Fibroblast of lung (primary cell): ENCODE data around the gene SCUBE3. TPM values are rescaled to one million over a fixed set of nuclear protein-coding genes. Genes with fewer than 3 reads are reported as not detected.

Source experiments
- DNase-seq, 2 donors: peaks; one replicate each; pipeline versions ENCODE4 v3.0.0 to v3.0.0-alpha.2; 2010; ENCODE audit warnings: low read depth in 2 of 2
- H2AFZ ChIP-seq: 2 replicates; pipeline ENCODE4 v1.5.1; 2012; ENCODE audit warnings: low read length, control low read depth, inconsistent platforms
- H3K27ac ChIP-seq: 2 replicates; pipeline ENCODE4 v1.5.1; 2011; ENCODE audit warnings: low read length, control low read depth; ENCODE audit not compliant: insufficient read depth
- H3K27me3 ChIP-seq: 2 replicates; pipeline ENCODE4 v1.5.1; 2011; ENCODE audit warnings: mild to moderate bottlenecking, low read length; ENCODE audit not compliant: control insufficient read depth, insufficient read depth
- H3K36me3 ChIP-seq: 2 replicates; pipeline ENCODE4 v1.5.1; 2011; ENCODE audit warnings: low read length; ENCODE audit not compliant: control insufficient read depth, insufficient read depth
- H3K4me1 ChIP-seq: 2 replicates; pipeline ENCODE4 v1.5.1; 2011; ENCODE audit warnings: low read length; ENCODE audit not compliant: control insufficient read depth, insufficient read depth; ENCODE audit errors: extremely low read depth
- H3K4me2 ChIP-seq: 2 replicates; pipeline ENCODE4 v1.5.1; 2011; ENCODE audit warnings: low read length, control low read depth; ENCODE audit not compliant: insufficient read depth; ENCODE audit errors: extremely low read depth
- H3K4me3 ChIP-seq, 4 experiments: fragments of 200-600 bp in 1 of 4; sonication (generic) in 1 of 4; replicated peaks in 1 of 4; 2 replicates each; pipeline ENCODE4 v1.5.1; 2011 to 2016; ENCODE audit warnings: low read length in 4 of 4, low read depth in 3 of 4, mild to moderate bottlenecking in 3 of 4, control low read depth in 2 of 4, inconsistent platforms in 1 of 4, mixed read lengths in 1 of 4; ENCODE audit not compliant: insufficient read depth in 1 of 4; ENCODE audit errors: control extremely low read depth in 1 of 4
- H3K79me2 ChIP-seq: 2 replicates; pipeline ENCODE4 v1.5.1; 2012; ENCODE audit warnings: mild to moderate bottlenecking, low read length, inconsistent platforms; ENCODE audit not compliant: control insufficient read depth, insufficient read depth
- H3K9ac ChIP-seq: 2 replicates; pipeline ENCODE4 v1.5.1; 2011; ENCODE audit warnings: mild to moderate bottlenecking, low read length, control low read depth; ENCODE audit not compliant: insufficient read depth
- H3K9me3 ChIP-seq: 2 replicates; pipeline ENCODE4 v1.5.1; 2012; ENCODE audit warnings: low read depth, low read length; ENCODE audit not compliant: control insufficient read depth, insufficient read depth
- H4K20me1 ChIP-seq: 2 replicates; pipeline ENCODE4 v1.5.1; 2011; ENCODE audit warnings: low read length; ENCODE audit not compliant: control insufficient read depth, insufficient read depth; ENCODE audit errors: extremely low read depth
- EZH2 ChIP-seq: IDR thresholded peaks from 2 replicates; pipeline ENCODE4 v1.5.1; 2012; ENCODE audit warnings: low read length, control low read depth, mild to moderate bottlenecking; ENCODE audit errors: missing control alignments
- polyA plus RNA-seq, 2 donors: library from polyadenylated mRNA; depleted of rRNA in 1 of 2; stranded (reverse) in 1 of 2; unstranded in 1 of 2; fragments of >200 nt; gene quantifications; 2 replicates each; pipeline ENCODE4 v1.2.1, GENCODE V29; 2011 to 2012; ENCODE audit warnings: missing spikeins in 1 of 2
- total RNA-seq: library from RNA; depleted of rRNA; stranded (reverse); fragments of >200 nt; gene quantifications from 2 replicates; pipeline ENCODE4 v1.2.1, GENCODE V29; 2014
- TF ChIP-seq, protein P1 (sequence below), 2 donors: IDR thresholded peaks in 1 of 2; conservative IDR thresholded peaks in 1 of 2; 1 replicate in 1 of 2; 2 replicates in 1 of 2; pipeline ENCODE4 v1.5.1; 2011 to 2012; ENCODE audit warnings: low read length in 2 of 2, control low read depth in 1 of 2, inconsistent platforms in 1 of 2, low read depth in 1 of 2, mild to moderate bottlenecking in 1 of 2

Gene SCUBE3
- total and polyA plus RNA-seq, 2 donors (not counting 1 experiment from before 2014, with no cell fraction given): under 0.01 to 1.2 TPM

DNA sequence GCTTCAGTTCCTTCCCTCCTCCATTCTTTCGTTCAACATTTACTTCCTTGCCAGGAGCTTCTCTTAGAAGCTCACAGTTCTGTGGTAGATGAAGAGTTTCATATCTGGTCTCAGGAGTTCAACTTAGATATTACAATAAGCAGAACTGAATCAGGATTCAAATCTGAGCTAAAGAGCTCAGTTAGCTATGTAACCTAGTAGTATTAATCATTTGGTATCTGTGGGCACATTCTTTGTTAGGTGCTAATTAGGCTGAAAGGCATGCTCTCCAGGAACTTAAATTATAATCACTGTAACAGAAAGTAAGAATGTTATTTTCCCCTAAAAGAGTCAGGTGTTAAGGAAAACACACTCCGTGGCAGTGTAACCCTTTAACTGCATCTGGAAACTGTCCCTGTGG is 54.1 kb downstream of the SCUBE3 start:
- H3K27me3 ChIP-seq: no peaks in the 10 kb centered on the region
- TF ChIP-seq EZH2: no peak
- TF ChIP-seq, protein P1, sequence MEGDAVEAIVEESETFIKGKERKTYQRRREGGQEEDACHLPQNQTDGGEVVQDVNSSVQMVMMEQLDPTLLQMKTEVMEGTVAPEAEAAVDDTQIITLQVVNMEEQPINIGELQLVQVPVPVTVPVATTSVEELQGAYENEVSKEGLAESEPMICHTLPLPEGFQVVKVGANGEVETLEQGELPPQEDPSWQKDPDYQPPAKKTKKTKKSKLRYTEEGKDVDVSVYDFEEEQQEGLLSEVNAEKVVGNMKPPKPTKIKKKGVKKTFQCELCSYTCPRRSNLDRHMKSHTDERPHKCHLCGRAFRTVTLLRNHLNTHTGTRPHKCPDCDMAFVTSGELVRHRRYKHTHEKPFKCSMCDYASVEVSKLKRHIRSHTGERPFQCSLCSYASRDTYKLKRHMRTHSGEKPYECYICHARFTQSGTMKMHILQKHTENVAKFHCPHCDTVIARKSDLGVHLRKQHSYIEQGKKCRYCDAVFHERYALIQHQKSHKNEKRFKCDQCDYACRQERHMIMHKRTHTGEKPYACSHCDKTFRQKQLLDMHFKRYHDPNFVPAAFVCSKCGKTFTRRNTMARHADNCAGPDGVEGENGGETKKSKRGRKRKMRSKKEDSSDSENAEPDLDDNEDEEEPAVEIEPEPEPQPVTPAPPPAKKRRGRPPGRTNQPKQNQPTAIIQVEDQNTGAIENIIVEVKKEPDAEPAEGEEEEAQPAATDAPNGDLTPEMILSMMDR (conservative IDR thresholded peaks at IDR 0.05 in 1 of 2, IDR thresholded peaks at IDR 0.05 in 1 of 2; ENCODE audit: low read depth in 1 of 2, low read length in 2 of 2): no peak
- no peaks in the 10 kb centered on the region for H3K36me3 ChIP-seq
- no peak overlapping the region for H3K9ac ChIP-seq
- H3K4me3 ChIP-seq: no peak overlapping the region
- no peaks in the 10 kb centered on the region for H3K79me2 ChIP-seq
- H3K27ac ChIP-seq: no peak overlapping the region
- H2AFZ ChIP-seq: no peak overlapping the region
- H3K4me2 ChIP-seq: no peak overlapping the region
- H3K4me1 ChIP-seq: no peaks in the 10 kb centered on the region
- H3K9me3 ChIP-seq: no peaks in the 10 kb centered on the region
- DNase-seq: no peak
- H4K20me1 ChIP-seq: no peaks in the 10 kb centered on the region

DNA sequence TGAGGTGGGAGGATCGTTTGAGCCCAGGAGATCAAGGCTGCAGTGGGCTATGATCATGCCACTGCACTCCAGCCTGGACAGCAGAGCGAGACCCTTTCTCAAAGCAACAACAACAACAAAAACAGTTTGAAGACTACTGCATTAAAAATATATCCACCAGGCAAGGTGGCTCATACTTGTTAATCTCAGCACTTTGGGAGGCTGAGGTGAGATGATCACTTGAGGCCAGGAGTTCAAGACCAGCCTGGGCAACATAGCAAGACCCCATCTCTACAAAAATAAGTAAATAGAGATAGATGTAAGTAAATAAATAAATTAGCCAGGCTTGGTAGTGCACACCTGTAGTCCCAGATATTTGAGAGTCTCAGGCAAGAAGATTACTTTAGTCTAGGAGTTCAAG is 58.2 kb downstream of the SCUBE3 start:
- H3K9ac ChIP-seq: no peak overlapping the region
- no peak overlapping the region for H2AFZ ChIP-seq
- no peaks in the 10 kb centered on the region for H3K27me3 ChIP-seq
- no peaks in the 10 kb centered on the region for H3K36me3 ChIP-seq
- no peaks in the 10 kb centered on the region for H4K20me1 ChIP-seq
- no peak overlapping the region for H3K4me3 ChIP-seq
- DNase-seq: no peak
- no peaks in the 10 kb centered on the region for H3K79me2 ChIP-seq
- H3K4me1 ChIP-seq: peaks cover 8% of the 10 kb centered on the region
- TF ChIP-seq EZH2: no peak
- TF ChIP-seq, protein P1 (conservative IDR thresholded peaks at IDR 0.05 in 1 of 2, IDR thresholded peaks at IDR 0.05 in 1 of 2; ENCODE audit: low read depth in 1 of 2, low read length in 2 of 2): no peak
- H3K4me2 ChIP-seq: no peak overlapping the region
- H3K9me3 ChIP-seq: no peaks in the 10 kb centered on the region
- H3K27ac ChIP-seq: no peak overlapping the region

DNA sequence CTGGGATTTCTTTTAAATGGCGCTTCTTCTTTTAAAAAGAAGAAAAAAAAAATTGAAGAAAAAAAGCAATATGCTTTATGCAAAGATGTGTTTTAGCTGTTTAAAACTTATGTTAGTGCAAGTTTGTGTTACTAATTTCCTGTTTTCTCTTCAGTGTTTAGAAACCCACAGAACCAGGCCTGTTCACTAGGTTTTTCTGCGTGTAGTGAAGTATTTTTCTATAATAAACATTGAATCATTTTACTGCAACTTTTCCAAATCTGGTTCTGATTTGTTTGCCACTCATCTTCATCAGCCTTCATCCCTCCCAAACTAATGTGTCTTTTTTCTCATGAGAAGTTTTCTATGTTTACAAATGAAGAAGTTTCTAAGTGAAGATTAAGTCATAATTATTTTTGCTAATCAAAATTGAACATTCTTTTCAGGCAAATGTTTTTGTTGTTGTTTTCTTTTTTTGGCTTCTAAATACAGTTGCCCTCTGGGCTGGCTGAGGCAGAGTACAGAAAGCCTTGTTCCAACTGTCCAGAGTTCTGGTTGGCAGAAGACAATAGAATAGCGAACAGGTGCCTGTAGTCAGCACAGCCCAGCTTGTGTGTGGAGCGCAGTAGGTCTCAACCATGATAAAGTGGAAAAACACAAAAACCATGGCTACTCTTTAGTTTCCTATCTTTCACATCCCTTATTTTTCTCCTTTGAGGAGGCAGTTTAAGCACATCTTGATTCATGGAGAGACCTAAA is 60.2 kb downstream of the SCUBE3 start:
- H3K79me2 ChIP-seq: no peaks in the 10 kb centered on the region
- peaks cover 8% of the 10 kb centered on the region for H3K4me1 ChIP-seq
- H3K27ac ChIP-seq: peak overlapping the region; percentile 45
- no peak overlapping the region for H2AFZ ChIP-seq
- no peak for TF ChIP-seq EZH2
- TF ChIP-seq, protein P1 (conservative IDR thresholded peaks at IDR 0.05 in 1 of 2, IDR thresholded peaks at IDR 0.05 in 1 of 2; ENCODE audit: low read depth in 1 of 2, low read length in 2 of 2): no peak
- DNase-seq: no peak
- H3K4me2 ChIP-seq: peak overlapping the region; percentile 41
- no peaks in the 10 kb centered on the region for H4K20me1 ChIP-seq
- H3K27me3 ChIP-seq: no peaks in the 10 kb centered on the region
- H3K4me3 ChIP-seq: no peak overlapping the region
- H3K9ac ChIP-seq: no peak overlapping the region
- no peaks in the 10 kb centered on the region for H3K9me3 ChIP-seq
- H3K36me3 ChIP-seq: no peaks in the 10 kb centered on the region
